ENCODE results near the gene TPCN1. TPM values are rescaled to one million over a fixed set of nuclear protein-coding genes. Genes with fewer than 3 reads are reported as not detected.

TPCN1 gene
- total RNA-seq, 4 donors from 2014 or later, result 29.4 to 52.0 (median 33.5) TPM

GRCh38 chr12:113195598-113195997 lies 25.7 kb upstream of the TPCN1 start:
- DNase-seq (ENCODE audit: low spot score) (no peak), ATAC-seq (ENCODE audit: low FRiP score) (no peak)
- no peak for TF ChIP-seq CTCF (IDR thresholded peaks at IDR 0.05)

- no peak for DNase-seq (ENCODE audit: low spot score)
- TF ChIP-seq CTCF (IDR thresholded peaks at IDR 0.05), result no peak
- ATAC-seq (ENCODE audit: low FRiP score), result no peak
Observed at GRCh38 chr12:113196582-113196981, 24.7 kb upstream of the TPCN1 start.

GRCh38 chr12:113196990-113197389 lies 24.3 kb upstream of the TPCN1 start:
- peak; percentile 90 for ATAC-seq (ENCODE audit: low FRiP score)
- no peak for TF ChIP-seq CTCF (IDR thresholded peaks at IDR 0.05)
- DNase-seq (ENCODE audit: low spot score), result peak; percentile 37

- no peak for DNase-seq (ENCODE audit: low spot score)
- no peak for TF ChIP-seq CTCF (IDR thresholded peaks at IDR 0.05)
- no peak for ATAC-seq (ENCODE audit: low FRiP score)
Observed at GRCh38 chr12:113197518-113198077, 23.7 kb upstream of the TPCN1 start.

- DNase-seq (ENCODE audit: low spot score), result no peak
- TF ChIP-seq CTCF (IDR thresholded peaks at IDR 0.05), result no peak
- ATAC-seq (ENCODE audit: low FRiP score), result no peak
Observed at GRCh38 chr12:113198296-113198695, 23.0 kb upstream of the TPCN1 start.

- DNase-seq (ENCODE audit: low spot score) (no peak), ATAC-seq (ENCODE audit: low FRiP score) (no peak)
- no peak for TF ChIP-seq CTCF (IDR thresholded peaks at IDR 0.05)
Observed at GRCh38 chr12:113200021-113200797, 21.1 kb upstream of the TPCN1 start.

Measured in omental fat pad (tissue), 4 donors.